ENCODE data around the gene IRF4.

DNA sequence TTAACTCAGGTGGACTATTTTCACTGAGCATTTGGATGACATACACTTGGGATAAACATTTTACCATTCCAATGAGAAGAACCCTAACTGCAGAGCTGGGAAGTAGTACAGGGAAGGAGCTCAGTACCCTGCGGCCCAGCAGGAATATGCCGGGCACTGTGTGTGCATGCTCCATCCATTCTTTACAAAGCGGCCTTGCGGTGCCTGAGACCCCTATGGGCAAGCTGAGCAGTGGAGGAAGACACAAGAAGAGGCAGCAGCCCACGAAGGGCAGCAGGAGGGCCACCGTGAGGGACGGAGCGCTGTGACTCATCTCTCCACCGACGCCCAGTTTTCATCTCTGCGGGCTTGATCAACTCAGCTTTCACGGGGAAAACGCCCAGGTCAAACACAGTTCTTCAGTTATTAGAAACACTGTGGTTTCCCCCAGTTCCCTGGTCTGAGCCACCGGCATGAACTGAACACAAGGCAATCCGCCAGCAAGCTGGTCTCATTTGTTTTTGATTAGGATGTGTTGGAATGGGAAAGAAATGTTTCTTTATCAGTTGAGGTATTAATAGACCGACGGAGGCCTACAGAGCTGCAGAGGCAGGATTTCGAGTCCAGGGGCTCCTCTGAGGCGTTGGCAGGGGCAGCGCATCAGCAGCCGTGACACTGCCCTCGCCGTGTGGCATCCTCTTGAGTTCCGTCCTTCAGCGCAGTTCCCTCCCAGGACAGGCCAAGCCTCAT lies 44.9 kb downstream of the IRF4 start:
- no peak for TF ChIP-seq POLR2A (IDR thresholded peaks at IDR 0.05)
- TF ChIP-seq, protein P1, sequence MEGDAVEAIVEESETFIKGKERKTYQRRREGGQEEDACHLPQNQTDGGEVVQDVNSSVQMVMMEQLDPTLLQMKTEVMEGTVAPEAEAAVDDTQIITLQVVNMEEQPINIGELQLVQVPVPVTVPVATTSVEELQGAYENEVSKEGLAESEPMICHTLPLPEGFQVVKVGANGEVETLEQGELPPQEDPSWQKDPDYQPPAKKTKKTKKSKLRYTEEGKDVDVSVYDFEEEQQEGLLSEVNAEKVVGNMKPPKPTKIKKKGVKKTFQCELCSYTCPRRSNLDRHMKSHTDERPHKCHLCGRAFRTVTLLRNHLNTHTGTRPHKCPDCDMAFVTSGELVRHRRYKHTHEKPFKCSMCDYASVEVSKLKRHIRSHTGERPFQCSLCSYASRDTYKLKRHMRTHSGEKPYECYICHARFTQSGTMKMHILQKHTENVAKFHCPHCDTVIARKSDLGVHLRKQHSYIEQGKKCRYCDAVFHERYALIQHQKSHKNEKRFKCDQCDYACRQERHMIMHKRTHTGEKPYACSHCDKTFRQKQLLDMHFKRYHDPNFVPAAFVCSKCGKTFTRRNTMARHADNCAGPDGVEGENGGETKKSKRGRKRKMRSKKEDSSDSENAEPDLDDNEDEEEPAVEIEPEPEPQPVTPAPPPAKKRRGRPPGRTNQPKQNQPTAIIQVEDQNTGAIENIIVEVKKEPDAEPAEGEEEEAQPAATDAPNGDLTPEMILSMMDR (IDR thresholded peaks at IDR 0.05), result no peak
